ENCODE measurements around the gene DPYSL4. TPM values are rescaled to one million over a fixed set of nuclear protein-coding genes. Genes with fewer than 3 reads are reported as not detected.

Gene DPYSL4
- polyA plus RNA-seq, 10 donors, result 1.6 to 4.9 (median 3.5) TPM

DNA sequence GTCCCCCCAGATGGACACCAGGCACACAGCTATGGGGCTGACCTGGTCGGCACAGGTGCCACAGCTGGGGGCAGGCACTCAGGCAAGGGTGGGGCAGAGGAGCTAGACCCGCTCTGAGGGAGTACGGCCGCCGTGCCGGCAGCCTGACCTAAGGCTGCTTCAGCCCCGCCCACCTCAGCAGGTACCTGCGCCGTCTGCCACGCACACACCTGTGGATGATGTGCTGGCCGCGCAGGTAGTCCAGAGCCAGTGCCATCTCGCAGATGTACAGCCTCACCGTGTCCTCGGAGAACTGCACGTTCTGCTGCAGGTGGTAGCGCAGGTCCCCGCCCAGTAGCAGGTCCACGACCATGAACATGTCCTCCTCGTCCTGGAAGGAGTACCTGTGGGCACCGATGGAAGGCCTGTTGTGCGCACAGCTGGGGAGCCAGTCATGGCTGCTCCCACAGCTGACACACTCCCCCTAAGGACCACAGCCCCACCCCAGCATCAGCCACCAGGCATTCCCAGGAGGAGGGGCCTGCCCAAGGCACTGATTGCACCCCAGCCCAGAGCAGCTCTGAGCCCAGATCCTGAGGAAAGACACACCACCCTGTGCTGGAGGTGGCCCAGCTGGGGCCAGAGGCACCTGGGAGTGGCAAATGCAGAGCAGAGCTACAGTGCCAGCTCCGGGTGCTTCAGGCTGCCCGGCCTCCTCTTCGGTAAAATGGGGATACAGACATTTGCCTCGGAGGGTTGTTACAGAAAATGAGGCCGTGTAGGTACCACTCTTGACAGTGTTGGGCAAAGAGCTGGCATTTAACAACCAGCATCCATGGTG lies 40.0 kb downstream of the DPYSL4 start:
- no peak for DNase-seq

DNA sequence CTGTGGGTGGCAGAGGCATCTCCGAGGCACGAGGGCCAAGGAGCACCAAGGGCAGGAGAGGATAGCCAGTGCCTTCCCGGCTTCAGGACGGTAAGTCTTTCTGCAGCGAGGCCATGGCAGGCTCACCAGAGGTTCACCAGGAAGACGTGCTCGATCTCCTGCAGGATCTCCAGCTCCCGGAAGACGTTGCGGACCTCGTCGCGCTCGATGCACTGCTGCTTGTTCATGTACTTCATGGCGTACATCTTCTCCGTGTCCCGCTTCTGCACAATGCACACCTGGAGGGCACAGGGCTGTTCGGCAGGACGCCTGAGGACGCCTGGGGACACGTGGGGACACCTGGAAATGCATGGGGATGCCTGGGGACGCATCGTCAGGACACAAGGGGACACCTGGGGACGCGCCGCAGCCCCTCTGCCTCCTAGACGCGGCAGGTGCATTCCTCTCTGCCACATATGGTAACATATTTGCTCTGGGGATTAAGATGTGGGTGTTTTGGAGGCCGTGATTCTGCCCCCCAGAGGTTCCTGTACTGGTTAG lies 41.2 kb downstream of the DPYSL4 start:
- no peak for DNase-seq

DNA sequence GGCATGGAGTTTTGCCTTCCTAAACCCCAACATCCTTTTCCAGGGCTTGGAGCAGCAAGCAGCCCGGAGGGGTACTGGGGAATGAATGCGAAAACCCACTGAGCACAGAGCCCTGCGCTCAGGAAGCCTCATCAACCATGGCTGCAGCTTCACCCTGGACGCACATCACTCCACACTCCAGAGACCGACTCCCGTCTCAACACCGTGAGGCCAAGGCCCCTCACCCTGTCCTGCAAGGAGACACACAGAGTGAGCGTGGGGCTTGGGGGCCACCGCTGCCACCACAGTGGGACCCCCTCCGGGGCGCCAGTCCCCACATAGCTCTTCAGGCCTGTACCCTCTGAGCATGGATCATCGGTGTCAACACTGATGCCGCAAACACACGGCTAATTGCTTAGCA lies 41.9 kb downstream of the DPYSL4 start:
- no peak for DNase-seq

DNA sequence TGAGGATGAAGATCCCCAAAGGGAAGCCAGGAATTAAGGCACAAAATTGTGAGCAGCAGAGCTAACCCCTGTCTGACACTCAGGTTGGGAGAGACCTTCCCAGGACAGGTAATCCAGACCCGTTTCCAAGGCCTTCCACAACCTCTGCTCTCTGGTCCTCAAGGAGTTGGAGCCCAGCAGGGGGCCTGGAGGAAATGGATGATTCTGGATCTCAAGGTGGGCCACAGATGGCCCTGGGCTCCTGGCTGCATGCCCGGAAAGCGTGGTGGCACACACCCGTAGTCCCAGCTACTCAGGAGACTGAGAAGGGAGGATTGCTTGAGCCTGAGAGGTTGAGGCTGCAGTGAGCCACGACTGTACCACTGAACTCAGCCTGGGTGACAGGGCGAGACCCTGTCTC lies 42.3 kb downstream of the DPYSL4 start:
- DNase-seq, result no peak

DNA sequence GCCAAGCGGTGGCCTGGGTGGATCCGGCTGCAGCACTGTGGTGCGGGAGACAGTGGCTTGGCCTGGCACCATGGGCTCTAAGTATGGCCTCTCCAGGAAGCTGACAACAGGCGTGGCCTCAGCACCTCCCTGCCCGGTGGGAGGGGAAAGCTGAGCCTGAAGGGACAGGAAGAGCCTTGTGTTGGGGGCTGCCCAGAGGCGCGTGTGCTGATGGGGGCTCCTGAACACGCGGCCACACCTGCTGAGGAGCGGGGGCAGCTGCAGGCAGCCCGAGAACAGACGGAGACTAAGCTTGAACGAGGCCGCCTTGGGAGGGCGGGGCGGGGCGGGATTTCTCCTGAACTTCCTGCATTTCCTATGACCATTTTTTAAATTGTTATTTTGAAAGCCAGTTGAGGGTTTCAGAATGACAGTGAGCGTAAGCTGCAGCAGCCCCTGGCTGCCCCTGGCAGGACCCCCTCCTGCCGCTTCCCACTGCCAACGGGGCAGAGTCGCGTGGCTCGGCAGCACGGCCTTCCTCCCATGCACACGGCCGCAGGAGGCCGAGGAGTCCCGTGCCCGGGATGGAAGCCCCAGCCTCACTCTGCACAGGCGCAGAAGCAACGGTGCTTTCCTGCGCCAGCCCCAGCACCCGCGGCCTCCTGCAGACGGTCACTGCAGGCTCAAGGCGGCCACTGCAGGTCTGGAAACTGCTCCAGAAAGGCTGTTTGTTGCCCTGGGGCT lies 43.2 kb downstream of the DPYSL4 start:
- peak in 1 of 3 donors; percentile 54 for DNase-seq

DNA sequence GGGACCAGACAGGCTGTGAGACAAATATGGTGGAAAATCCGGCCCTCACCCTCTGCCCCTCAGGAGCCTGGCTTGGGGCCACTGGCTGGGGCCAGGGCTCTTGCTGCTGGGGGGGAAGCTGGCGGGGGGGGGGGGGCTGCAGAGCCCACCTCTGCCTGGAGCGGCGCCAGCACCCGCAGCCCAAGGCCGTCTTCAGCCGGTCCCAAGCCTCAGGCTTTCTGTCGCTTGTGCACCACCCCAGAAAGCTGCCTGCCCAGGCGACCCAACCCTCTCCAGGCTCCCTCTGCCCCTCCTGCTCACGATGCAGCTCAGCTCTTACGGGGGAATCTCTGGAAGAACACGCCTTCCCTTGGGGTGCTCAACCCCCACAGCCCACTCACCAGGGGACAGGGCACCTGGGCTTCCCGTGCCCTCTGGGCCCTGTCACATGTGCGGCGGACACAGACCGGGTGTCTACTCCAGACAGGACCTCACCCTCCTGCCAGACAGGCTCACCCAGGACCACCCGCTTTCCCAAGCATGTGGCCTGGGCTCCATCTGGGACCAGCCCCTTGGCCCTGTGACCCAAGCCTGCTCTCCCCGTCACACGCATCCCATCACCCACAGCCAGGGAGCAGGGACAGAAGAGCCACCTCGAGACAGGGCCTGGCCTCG lies 43.9 kb downstream of the DPYSL4 start:
- no peak for DNase-seq

DNA sequence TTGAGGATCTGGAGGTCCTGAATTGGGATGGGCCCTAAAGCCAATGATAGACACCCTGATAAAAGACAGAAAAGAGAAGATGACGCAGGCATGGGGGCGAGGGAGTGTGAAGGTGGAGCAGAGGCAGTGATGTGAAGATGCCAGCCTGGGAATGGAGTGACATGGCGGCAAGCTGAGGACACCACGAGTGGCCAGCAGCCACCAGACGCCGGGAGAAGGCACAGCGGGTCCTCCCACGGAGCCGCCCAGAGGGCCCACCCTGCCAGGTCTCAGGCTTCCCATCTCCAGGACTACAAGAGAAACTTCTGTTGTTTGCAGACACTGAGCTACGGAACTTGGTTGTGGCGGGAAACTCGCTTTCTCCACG lies 44.9 kb downstream of the DPYSL4 start:
- no peak for DNase-seq

DNA sequence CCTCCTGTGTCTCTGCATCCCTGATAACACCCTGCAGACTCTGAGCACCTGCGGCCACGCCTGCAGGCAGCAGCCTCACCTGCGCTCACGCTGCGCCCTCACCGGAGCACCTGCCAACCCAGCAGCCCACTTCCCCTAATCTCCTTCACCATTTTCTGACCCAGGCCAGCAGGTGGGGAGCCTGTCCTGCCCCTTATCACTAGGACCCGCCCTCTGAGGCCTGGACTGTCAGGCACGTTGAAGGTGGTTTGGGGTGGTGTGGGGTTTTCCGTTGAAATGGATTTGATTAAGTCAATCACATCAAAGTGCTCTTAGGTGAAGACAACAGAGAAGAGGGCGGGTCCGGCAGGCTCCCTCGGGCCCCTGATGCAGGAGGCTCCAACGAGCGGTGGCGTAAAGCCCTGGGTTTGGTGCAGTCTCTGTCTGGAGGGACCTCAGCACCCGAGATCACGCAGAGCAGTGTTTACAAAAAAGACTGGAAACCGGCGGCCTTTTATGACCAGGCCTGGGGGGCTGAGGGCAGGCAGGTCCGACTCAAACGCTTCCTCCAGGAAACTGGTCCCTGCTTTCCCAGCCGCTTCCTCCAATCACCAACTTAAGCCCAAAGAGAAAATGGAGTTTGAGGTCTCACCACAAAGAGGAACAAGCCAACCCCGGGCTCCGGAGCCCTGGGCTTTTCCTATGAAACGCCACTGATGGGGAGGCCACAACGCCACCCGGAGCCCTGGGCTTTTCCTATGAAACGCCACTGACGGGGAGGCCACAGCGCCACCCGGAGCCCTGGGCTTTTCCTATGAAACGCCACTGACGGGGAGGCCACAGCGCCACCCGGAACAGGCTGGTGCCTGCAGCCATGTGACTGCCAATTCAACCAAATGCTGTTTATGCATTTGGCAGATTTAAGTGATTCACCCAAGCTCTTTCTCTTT lies 45.5 kb downstream of the DPYSL4 start:
- no peak for DNase-seq

DNA sequence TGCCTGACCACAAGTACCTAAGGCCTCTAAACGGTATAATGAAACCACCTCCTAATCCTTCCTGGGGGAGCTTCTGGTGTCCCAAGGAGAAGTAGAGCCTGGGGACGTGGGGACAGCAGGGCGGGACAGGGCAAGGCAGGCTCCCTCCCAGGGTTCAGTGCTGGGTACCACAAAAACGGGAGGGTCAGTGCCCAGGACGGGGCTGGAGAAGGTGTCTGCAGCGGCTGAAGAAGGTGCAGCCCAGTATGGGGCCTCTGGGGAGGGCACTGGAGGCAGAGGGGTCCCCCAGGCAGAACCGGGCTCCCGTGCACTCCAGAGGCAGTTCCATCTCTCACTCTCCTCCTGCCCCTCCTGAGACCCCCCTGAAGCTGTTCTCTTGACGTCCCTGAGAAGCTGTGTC lies 46.2 kb downstream of the DPYSL4 start:
- no peak for DNase-seq

DNA sequence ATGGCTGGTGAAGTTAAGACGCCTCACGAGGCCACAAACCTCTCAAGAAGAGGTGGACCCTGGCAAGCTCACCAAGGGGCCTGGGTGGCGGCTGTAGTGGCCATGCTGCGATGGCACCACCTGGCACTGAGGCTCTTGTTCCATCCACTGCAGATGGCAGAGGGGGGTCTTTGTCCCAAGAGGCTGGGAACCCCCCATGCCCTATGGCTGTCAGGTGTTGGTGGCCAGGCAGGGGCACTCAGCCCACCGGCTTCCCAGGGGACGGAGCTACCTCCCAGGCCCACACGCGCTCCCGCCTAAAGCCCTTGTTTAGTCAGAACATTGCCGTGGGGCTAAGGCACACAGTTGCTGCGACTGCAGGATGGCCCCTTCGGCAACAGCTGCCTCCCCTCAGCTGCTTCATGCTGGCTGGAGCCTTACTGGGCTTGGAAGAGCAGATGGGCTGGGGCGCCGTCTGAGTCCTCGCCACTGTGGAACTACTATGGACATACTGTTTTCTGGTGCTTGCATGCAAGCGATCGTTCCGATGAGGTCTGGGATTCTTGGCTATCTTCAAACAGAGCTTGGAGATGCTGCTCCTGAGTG lies 46.8 kb downstream of the DPYSL4 start:
- peak in 2 of 3 donors; percentile 37 to 66 for DNase-seq

DNA sequence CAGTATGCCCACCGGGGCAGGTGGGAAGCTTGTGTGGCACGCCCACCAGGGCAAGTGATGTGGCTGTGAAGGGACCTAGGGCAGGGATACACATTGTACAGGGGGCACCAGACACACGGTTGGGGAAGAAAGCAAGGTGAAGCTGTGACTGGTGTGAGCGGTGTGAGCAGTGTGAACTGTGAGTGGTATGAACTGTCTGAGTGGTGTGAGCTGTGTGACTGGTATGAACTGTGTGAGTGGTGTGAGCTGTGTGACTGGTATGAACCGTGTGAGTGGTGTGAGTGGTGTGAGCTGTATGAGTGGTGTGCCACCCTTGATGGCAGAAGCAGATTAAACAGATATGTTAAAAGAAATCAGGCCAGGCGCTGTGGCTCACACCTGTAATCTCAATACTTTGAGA lies 48.1 kb downstream of the DPYSL4 start:
- DNase-seq, result no peak

DNA sequence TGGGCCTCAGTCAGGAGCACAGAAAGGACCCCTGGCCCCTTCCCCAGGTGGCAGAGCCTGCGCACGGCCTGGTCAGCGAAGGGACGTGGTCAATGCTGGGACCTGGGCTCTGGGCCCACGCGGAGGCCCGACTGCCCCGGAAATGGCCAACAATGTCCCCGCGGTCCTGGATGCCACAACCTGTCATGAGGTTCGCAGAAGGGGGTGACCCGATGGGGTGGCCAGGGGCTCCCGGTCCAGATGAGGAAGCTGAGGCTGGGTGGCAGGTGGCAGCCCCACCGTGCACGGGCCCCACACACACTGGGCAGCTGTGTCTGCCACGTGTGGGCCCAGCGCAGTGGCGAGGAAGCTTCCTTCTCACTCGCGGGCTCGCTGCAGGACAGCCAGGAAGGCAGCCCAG lies 49.4 kb downstream of the DPYSL4 start:
- DNase-seq, result no peak

DNA sequence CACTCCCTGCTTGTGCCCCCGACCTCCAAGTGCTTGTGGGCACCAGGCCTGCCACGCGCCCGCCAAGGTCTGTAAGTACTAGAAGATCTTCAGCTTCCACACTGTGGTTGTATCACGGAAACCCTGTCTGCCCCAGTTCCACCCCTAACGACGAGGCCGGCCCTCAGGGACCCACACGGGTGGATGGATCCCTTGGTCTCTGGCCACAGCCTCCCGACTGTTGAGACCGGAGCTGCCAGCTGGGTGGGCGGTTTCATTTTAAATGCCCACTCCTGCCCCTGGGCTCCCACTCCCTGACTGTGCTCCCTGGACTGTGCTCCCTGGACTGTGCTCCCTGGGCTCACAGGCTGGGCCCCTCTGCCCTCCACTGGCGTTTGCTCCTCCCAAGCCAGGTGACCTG lies 50.1 kb downstream of the DPYSL4 start:
- DNase-seq, result no peak

DNA sequence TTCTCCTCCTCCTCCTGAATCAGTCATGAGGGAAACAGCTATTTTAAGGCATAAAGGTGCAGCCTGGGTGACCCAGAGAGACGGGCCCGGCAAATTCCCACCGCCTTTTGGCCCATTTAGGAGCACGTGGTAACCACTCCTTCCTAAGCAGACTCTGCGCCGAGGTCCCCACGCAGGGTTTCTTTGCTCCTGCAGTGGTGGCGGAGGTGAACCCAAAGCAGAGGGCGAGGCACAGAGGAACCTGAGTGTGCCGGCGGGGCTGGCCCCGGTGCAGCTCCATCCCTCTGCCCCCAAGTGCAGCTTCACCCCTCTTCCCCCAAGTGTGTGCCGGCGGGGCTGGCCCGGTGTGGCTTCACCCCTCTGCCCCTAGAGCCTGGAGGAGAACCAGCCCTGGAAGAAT lies 50.6 kb downstream of the DPYSL4 start:
- DNase-seq, result no peak

DNA sequence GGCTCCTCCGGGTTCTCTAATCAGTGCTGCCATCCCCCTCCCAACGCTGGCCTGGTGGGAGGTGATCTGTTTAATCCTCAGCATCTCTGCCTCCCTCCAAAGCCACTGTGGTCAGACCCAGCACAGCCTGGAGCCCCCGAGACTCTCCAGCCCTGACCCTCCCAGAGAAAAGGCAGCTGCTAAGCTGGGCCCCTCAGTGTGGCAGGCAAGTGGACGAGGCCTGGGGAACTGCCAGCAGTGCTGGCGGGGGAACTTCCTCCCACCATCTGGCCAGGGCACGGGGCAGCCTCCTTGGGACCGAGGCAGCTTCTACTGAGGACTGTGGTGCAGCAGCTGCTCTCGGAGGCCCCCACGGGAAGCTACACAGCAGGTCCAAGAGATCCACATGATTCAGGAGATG lies 51.1 kb downstream of the DPYSL4 start:
- DNase-seq, result peak in 2 of 3 donors; percentile 46 to 64

DNA sequence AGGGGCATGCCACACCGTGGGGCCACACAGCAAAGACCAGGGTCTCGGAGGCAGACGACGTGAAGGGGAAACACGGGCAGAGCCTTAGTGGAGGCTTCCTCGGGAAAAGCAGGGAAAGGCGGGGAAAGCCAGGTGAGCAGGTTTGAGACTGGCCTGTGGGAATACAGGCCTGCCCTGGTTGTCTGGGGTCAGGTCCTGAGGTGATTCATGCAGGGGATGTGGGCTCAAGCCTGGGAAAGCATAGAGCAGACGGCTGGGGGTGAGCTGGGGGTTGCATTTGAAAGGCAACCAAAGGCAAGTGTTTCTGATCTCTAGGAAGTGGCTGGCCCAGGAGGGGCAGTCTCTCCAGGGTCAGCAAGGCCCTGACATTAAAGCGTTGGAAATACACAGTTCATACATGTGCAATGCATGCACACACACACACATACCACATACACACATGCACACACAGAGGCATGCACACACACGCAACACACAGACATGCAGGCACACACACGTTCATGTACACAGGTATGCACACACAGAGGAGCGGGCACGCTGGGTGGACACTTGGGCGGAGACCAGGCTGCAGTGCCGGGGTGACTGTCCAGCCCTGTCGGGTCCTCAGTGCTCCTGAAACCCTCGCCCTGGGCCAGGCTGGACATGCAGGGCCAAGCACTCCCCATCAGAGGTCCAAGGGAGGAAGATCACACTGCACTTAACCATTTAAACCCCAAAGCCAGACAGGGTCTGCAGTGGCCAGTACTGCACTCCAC lies 51.8 kb downstream of the DPYSL4 start:
- DNase-seq, result no peak

DNA sequence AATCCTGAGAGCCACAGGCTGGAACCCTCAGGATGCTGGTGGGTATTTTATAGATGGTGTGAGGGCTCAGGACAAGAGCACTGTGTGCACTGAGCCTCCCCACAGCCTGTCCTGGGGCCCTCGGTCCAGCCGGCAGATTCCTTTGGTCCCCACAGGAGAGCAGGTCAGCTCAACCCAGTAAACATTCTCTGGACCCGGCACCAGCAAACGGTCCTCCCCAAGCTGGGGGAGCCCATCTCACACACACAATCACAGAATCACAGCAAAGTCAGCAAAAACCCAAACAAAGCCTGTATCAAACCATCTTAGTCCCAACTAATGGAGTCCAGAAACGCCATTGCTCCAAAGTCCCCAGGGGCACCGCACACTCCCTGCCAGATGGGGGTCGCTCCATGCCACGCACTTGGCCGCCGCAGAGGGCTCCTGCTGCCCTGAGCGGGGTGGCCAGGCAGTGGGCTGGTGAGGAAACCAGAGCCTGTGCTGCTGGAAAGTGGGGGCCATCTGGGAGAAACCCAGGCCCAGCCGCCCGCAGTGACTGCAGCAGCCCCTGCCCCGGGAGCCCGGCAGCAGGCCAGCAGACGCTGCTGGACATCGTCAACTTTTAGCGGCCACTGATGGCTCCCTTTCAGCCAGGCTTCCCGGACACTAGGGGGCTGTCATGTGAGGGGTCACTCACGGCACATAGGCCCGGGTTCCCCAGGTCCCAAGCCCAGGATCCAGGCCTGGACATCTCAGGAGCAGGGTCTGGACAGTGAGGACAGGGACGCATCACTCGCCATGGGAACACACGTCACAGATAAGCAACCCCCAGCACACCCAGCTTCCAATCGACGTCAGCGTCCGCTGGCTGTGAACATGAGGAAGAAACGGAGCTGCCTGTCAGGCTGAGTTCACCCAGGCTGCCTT lies 52.6 kb downstream of the DPYSL4 start:
- DNase-seq, result no peak

DNA sequence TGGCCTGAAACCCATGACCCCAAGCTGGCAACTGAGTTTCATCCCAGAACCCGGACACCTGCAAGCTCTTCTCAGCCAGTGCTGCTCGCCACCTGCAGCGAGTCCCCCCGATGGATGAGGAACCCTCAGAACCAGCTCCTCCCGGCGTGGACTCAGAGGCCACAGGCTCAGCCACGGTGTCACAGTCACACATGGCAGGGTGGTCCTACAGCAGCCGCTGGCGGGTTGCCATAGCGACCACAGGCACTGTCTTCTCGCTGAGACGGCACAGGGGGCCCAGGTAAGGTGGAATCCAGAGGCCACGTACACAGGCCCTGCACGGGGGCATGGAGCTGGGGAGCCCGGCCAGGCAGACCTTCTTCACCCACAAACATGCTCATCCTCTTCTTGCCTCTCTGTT lies 53.4 kb downstream of the DPYSL4 start:
- DNase-seq, result no peak

DNA sequence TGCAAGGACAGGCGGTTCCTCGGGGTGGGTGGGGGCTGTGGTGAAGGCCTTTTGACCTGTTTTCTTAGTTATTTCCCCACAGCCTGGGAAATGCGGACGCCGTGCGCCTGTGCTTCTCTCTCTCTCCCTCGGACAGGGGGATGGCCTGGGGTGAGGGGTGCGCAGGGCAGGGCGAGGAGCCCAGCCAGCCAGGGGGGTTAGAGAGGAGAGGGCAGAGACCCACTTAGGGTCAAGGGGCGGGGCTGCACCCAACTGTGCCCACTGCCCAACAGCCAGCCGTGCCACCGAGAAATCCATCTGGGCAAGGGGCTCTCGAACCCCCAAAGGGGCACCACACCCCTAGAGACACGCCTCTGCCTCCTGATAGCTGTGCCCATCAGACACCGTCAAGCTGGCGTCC lies 53.8 kb downstream of the DPYSL4 start:
- no peak for DNase-seq

All from muscle of back (tissue), 11 donors.